ENCODE measurements around the gene ATP6V1G1. TPM values are rescaled to one million over a fixed set of nuclear protein-coding genes. Genes with fewer than 3 reads are reported as not detected.

The ATP6V1G1 gene
- 10 to 100 TPM; 95.8 to 96.7 TPM for total RNA-seq

- peaks cover 43% of the 10 kb centered on the region for H3K4me1 Mint-ChIP-seq
These were observed at the start of gene ATP6V1G1 for GRCh38 chr9:114587345-114588202. ATP6V1G1 (plus strand) TSS chr9:114587769; CDS start chr9:114587839, 70 bp downstream.

DNA sequence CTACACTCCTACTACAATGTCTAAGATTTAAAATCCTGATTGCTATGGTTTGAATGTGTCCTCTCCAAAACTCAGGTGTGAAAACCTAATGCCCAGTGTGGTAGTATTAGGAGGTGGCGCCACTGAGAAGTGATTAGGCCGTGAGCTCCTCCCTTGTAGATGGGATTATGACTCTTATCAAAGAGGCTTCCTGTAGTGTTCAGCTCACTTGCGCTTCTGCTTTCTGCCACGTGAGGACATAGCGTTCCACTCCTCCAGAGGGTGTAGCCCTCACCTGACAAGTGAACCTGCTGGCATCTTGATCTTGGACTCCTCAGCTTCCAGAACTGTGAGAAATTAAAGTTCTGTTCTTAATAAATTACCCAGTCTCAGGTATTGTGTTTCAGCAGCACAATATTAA, 49.3 kb upstream of the ATP6V1G1 start:
- Mint-ChIP-seq H3K27me3 (peaks cover 21% of the 10 kb centered on the region), H3K27ac (no peak overlapping the region), H3K4me1 (peaks cover 2% of the 10 kb centered on the region), H3K9me3 (no peaks in the 10 kb centered on the region), H3K36me3 (no peaks in the 10 kb centered on the region), H3K4me3 (no peak overlapping the region)
- DNase-seq = no peak
- ATAC-seq (ENCODE audit: low read depth) = peak; percentile 72
- POLR2A ChIA-PET = no interaction called here

More at GRCh38 chr9:114587345-114588202, at the start of gene ATP6V1G1:
- POLR2A ChIA-PET = interaction anchor here (0.5 to 2.8 kb wide), 25 partner anchors 10 to 1212 kb away, joined by 3 to 49 read pairs (median 4); partner anchors contain the start of genes AKNA, TMEM268 and TNFSF8
- peak within 1 kb of the TSS; percentile 96 for H3K27ac Mint-ChIP-seq
- peak within 1 kb of the TSS; percentile 98 for H3K4me3 Mint-ChIP-seq
- DNase-seq (peak; percentile 97), ATAC-seq (ENCODE audit: low read depth) (peak; percentile 95)
- no peaks in the 10 kb centered on the region for H3K9me3 Mint-ChIP-seq
- H3K36me3 Mint-ChIP-seq = peaks cover 15% of the 10 kb centered on the region
- H3K27me3 Mint-ChIP-seq = peaks cover 2% of the 10 kb centered on the region

DNA sequence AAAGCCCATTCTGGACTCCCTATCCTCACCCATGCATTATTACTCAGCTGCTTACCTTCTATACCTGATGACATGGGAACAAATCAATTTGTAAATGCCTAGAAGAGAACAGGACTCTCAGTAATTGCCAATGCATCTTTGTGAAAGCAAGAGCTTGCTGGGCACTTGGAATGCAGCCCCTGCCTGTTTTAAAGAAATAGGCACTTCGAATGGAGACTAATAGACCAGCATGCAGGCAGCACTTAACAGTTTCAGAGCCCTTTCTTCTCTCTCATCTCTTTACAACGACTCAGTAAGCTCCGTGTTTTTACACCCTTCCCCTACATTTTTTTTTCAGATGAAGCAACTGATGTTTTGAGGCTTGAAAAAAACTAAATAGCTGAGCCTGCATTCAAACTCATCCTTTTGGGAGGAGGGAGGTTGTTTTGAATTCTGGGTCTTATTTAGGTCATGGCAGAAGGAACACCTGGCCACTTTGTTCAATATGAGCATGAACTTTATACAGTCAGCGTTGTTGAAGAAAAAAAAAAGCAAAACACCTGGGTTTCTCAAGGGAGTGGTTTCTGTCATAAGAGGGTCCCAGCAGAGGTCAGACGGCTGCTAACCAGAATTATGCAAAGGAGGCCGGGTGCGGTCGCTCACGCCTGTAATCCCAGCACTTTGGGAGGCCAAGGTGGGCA, 47.7 kb upstream of the ATP6V1G1 start:
- H3K4me1 Mint-ChIP-seq = peaks cover 2% of the 10 kb centered on the region

DNA sequence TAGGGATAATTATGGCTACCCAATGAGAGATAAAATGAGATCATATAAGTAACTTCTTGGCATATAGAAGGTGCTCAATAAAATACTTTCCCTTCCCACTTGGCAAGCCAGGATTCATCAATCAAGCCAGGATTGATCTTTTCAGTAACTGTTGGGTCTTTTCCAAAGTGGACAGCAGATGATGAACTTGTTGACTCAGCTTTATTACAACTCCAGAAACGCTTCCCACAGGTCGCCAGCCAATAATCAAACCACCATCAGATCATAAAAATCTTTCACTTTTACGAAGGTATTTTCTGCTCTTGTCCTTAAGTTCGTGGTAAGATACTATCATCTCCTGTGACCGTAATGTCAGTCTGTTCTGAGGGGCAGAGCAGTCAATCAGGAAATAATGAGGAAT, 42.5 kb upstream of the ATP6V1G1 start:
- POLR2A ChIA-PET = no interaction called here
- no peaks in the 10 kb centered on the region for H3K4me1 Mint-ChIP-seq

More for the DNA sequence above, 47.7 kb upstream of the ATP6V1G1 start:
- DNase-seq (no peak), ATAC-seq (ENCODE audit: low read depth) (no peak)
- Mint-ChIP-seq H3K27me3 (peaks cover 24% of the 10 kb centered on the region), H3K4me3 (no peak overlapping the region), H3K36me3 (no peaks in the 10 kb centered on the region), H3K9me3 (no peaks in the 10 kb centered on the region), H3K27ac (no peak overlapping the region)
- POLR2A ChIA-PET = interaction anchor here (0.7 kb wide), 1 partner anchor 163 kb away, joined by 3 read pairs; no protein-coding TSS in a partner anchor

GRCh38 chr9:114546851-114547250, 40.7 kb upstream of the ATP6V1G1 start:
- Mint-ChIP-seq H3K27ac (no peak overlapping the region), H3K4me1 (no peaks in the 10 kb centered on the region), H3K4me3 (no peak overlapping the region), H3K36me3 (no peaks in the 10 kb centered on the region), H3K9me3 (no peaks in the 10 kb centered on the region), H3K27me3 (peaks cover 28% of the 10 kb centered on the region)
- DNase-seq = no peak
- POLR2A ChIA-PET = no interaction called here
- ATAC-seq (ENCODE audit: low read depth) = no peak

More for the DNA sequence above, 42.5 kb upstream of the ATP6V1G1 start:
- H3K36me3 Mint-ChIP-seq = no peaks in the 10 kb centered on the region
- DNase-seq (no peak), ATAC-seq (ENCODE audit: low read depth) (no peak)
- H3K27me3 Mint-ChIP-seq = peaks cover 28% of the 10 kb centered on the region
- H3K4me3 Mint-ChIP-seq = no peak overlapping the region
- H3K27ac Mint-ChIP-seq = no peak overlapping the region
- H3K9me3 Mint-ChIP-seq = no peaks in the 10 kb centered on the region

- Mint-ChIP-seq H3K27me3 (peaks cover 19% of the 10 kb centered on the region), H3K4me1 (no peaks in the 10 kb centered on the region), H3K9me3 (no peaks in the 10 kb centered on the region), H3K36me3 (no peaks in the 10 kb centered on the region), H3K27ac (no peak overlapping the region), H3K4me3 (no peak overlapping the region)
- ATAC-seq (ENCODE audit: low read depth) (no peak), DNase-seq (no peak)
- POLR2A ChIA-PET = no interaction called here
These were observed 37.8 kb upstream of the ATP6V1G1 start for GRCh38 chr9:114549697-114550330.

GRCh38 chr9:114551750-114552685, 35.6 kb upstream of the ATP6V1G1 start:
- no peak overlapping the region for H3K4me3 Mint-ChIP-seq
- H3K4me1 Mint-ChIP-seq = no peaks in the 10 kb centered on the region

GRCh38 chr9:114552706-114553105, 34.9 kb upstream of the ATP6V1G1 start:
- no peaks in the 10 kb centered on the region for H3K36me3 Mint-ChIP-seq
- ATAC-seq (ENCODE audit: low read depth) = no peak
- POLR2A ChIA-PET = no interaction called here
- DNase-seq = no peak
- H3K4me1 Mint-ChIP-seq = no peaks in the 10 kb centered on the region
- peaks cover 11% of the 10 kb centered on the region for H3K27me3 Mint-ChIP-seq
- H3K27ac Mint-ChIP-seq = no peak overlapping the region
- H3K9me3 Mint-ChIP-seq = peaks cover 1% of the 10 kb centered on the region
- H3K4me3 Mint-ChIP-seq = no peak overlapping the region

More at GRCh38 chr9:114551750-114552685, 35.6 kb upstream of the ATP6V1G1 start:
- no peak for ATAC-seq (ENCODE audit: low read depth)
- no peaks in the 10 kb centered on the region for H3K36me3 Mint-ChIP-seq
- no peak for DNase-seq
- no peak overlapping the region for H3K27ac Mint-ChIP-seq
- H3K27me3 Mint-ChIP-seq = peaks cover 11% of the 10 kb centered on the region
- H3K9me3 Mint-ChIP-seq = peaks cover 1% of the 10 kb centered on the region
- POLR2A ChIA-PET = no interaction called here

- DNase-seq (no peak), ATAC-seq (ENCODE audit: low read depth) (no peak)
- H3K9me3 Mint-ChIP-seq = peaks cover 1% of the 10 kb centered on the region
- POLR2A ChIA-PET = no interaction called here
- H3K36me3 Mint-ChIP-seq = no peaks in the 10 kb centered on the region
- no peak overlapping the region for H3K27ac Mint-ChIP-seq
- H3K4me1 Mint-ChIP-seq = no peaks in the 10 kb centered on the region
- no peak overlapping the region for H3K4me3 Mint-ChIP-seq
- H3K27me3 Mint-ChIP-seq = peaks cover 11% of the 10 kb centered on the region
These were observed 34.4 kb upstream of the ATP6V1G1 start for GRCh38 chr9:114553202-114553601.

DNA sequence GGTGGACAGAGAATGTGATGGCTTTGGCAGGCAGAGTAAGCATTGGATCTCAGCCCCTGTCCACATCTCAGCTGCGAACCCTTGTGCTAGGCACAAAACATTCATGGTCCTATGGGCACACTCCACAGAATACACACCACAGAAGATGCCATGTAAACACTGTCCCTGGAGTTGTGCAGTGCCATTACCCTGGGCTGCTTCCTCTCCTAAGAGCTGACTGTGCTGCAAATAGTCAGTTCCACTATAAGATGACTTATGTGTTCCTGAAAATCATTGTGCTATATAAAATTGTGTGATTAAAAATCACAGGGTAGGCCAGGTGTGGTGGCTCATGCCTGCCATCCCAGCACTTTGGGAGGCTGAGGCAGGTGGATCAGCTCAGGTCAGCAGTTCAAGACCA, 31.9 kb upstream of the ATP6V1G1 start:
- H3K4me3 Mint-ChIP-seq = no peak overlapping the region
- no peak overlapping the region for H3K27ac Mint-ChIP-seq
- POLR2A ChIA-PET = interaction anchor here (1.0 kb wide), 1 partner anchor 32 kb away, joined by 3 read pairs; the partner anchor contains the start of gene ATP6V1G1
- peaks cover 7% of the 10 kb centered on the region for H3K27me3 Mint-ChIP-seq
- ATAC-seq (ENCODE audit: low read depth) (no peak), DNase-seq (no peak)
- H3K4me1 Mint-ChIP-seq = no peaks in the 10 kb centered on the region
- H3K9me3 Mint-ChIP-seq = peaks cover 1% of the 10 kb centered on the region
- H3K36me3 Mint-ChIP-seq = no peaks in the 10 kb centered on the region

GRCh38 chr9:114558027-114558675, 29.4 kb upstream of the ATP6V1G1 start:
- ATAC-seq (ENCODE audit: low read depth) (no peak), DNase-seq (no peak)
- POLR2A ChIA-PET = no interaction called here
- peaks cover 9% of the 10 kb centered on the region for H3K27me3 Mint-ChIP-seq
- no peak overlapping the region for H3K4me3 Mint-ChIP-seq
- no peaks in the 10 kb centered on the region for H3K36me3 Mint-ChIP-seq
- H3K9me3 Mint-ChIP-seq = peaks cover 1% of the 10 kb centered on the region
- no peaks in the 10 kb centered on the region for H3K4me1 Mint-ChIP-seq
- no peak overlapping the region for H3K27ac Mint-ChIP-seq

DNA sequence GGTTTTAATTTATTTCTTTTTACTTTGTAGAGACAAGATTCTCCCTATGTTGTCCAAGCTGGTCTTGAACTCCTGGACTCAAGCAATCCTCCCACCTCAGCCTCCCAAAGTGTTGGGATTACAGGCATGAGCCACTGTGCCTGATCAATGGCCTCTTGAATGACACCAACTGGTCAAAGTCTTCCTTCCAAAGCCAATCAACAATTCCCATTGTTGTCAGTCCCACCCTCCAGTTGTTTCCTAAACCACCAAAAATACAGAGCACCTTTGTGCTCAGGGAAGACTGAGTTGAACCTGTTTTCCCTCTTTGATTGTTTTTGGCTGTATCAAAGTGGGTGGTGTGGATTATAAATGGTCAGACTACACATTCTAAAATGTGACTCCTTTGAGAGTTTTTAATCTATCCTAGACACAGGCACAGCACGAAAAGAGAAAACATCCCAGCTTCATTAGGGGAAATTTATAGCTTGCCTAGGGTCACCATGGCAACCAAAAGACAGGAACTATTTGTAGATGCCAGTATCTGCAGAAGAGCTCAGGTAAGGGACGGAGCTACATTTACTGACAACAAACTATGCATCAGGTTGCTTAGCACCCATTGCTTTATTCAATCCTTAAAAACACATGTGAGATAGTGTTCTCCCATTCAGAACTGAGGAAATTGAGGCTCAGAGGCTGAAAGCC, 27.6 kb upstream of the ATP6V1G1 start:
- Mint-ChIP-seq H3K4me1 (no peaks in the 10 kb centered on the region), H3K9me3 (peaks cover 1% of the 10 kb centered on the region), H3K4me3 (no peak overlapping the region), H3K27ac (no peak overlapping the region), H3K27me3 (peaks cover 8% of the 10 kb centered on the region), H3K36me3 (no peaks in the 10 kb centered on the region)
- POLR2A ChIA-PET = no interaction called here
- DNase-seq = no peak
- ATAC-seq (ENCODE audit: low read depth) = no peak
